ENCODE results near the gene SLC4A5. TPM values are rescaled to one million over a fixed set of nuclear protein-coding genes. Genes with fewer than 3 reads are reported as not detected.

The SLC4A5 gene
- total RNA-seq, 1 donor: 0.36 TPM

DNA sequence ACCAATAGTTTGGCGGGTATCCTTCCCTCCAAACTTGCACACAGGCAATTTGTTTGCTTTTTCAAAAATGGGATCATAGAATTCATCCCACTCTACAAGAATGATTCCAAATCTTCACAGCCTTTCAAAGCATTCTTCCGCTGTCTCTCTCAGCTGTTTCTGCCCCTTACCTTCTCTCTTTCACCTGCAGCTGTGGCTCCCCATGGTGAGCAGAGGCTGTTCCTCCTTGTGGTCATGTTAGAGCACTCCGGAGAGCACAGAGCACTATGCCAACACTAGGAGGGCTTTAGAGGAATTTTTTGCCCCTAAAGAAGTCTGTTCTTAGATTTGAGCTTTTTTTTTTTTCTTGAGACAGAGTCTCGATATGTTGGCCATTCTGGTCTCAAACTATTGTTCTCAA lies 114.4 kb downstream of the SLC4A5 start:
- TF ChIP-seq, protein P1, sequence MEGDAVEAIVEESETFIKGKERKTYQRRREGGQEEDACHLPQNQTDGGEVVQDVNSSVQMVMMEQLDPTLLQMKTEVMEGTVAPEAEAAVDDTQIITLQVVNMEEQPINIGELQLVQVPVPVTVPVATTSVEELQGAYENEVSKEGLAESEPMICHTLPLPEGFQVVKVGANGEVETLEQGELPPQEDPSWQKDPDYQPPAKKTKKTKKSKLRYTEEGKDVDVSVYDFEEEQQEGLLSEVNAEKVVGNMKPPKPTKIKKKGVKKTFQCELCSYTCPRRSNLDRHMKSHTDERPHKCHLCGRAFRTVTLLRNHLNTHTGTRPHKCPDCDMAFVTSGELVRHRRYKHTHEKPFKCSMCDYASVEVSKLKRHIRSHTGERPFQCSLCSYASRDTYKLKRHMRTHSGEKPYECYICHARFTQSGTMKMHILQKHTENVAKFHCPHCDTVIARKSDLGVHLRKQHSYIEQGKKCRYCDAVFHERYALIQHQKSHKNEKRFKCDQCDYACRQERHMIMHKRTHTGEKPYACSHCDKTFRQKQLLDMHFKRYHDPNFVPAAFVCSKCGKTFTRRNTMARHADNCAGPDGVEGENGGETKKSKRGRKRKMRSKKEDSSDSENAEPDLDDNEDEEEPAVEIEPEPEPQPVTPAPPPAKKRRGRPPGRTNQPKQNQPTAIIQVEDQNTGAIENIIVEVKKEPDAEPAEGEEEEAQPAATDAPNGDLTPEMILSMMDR (IDR thresholded peaks at IDR 0.05; ENCODE audit: extremely low read depth, low read depth, low read length): no peak
- Histone ChIP-seq H3K4me2 (ENCODE audit: insufficient read depth, low read length) (no peak overlapping the region), H2AFZ (ENCODE audit: low read length) (no peak overlapping the region)

DNA sequence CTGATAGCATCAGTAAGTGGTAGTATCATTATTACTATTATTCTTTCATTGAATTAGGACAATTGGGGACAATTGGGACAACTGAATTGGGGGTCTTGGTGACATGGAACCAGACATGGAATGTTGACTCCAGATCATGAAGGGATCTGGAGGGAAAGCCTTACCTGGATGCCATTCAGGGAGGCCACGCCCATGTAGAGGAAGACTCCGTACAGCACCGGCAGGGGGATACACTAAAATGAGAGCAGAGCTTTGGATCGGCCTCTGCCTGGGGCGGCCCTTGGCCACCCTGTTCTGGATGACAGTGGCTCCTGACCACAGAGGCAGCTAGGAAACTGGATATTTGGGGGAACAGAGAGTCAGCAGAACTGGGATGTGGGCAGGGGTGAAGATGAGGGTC lies 115.6 kb downstream of the SLC4A5 start:
- Histone ChIP-seq H3K4me1 (ENCODE audit: insufficient read depth, low read length) (peaks cover 4% of the 10 kb centered on the region), H3K36me3 (ENCODE audit: insufficient read depth, low read length) (no peaks in the 10 kb centered on the region), H2AFZ (ENCODE audit: low read length) (no peak overlapping the region), H3K4me3 (ENCODE audit: insufficient read depth, low read length) (no peak overlapping the region), H3K9me3 (ENCODE audit: low read depth, low read length) (no peaks in the 10 kb centered on the region), H4K20me1 (ENCODE audit: insufficient read depth, low read length) (no peaks in the 10 kb centered on the region), H3K27ac (ENCODE audit: low read depth, low read length) (no peak overlapping the region), H3K4me2 (ENCODE audit: insufficient read depth, low read length) (no peak overlapping the region), H3K27me3 (ENCODE audit: insufficient read depth, low read length) (no peaks in the 10 kb centered on the region), H3K79me2 (ENCODE audit: insufficient read depth, low read length) (no peaks in the 10 kb centered on the region)
- TF ChIP-seq, protein P1 (IDR thresholded peaks at IDR 0.05; ENCODE audit: extremely low read depth, low read depth, low read length): no peak
- no peak for DNase-seq (ENCODE audit: insufficient read length, low spot score, missing footprints)

More for the DNA sequence above, 114.4 kb downstream of the SLC4A5 start:
- H3K27ac ChIP-seq (ENCODE audit: low read depth, low read length): no peak overlapping the region
- no peaks in the 10 kb centered on the region for H3K79me2 ChIP-seq (ENCODE audit: insufficient read depth, low read length)
- H3K4me1 ChIP-seq (ENCODE audit: insufficient read depth, low read length): peaks cover 4% of the 10 kb centered on the region
- H3K36me3 ChIP-seq (ENCODE audit: insufficient read depth, low read length): no peaks in the 10 kb centered on the region
- H3K27me3 ChIP-seq (ENCODE audit: insufficient read depth, low read length): no peaks in the 10 kb centered on the region
- H4K20me1 ChIP-seq (ENCODE audit: insufficient read depth, low read length): no peaks in the 10 kb centered on the region
- H3K9me3 ChIP-seq (ENCODE audit: low read depth, low read length): no peaks in the 10 kb centered on the region
- H3K4me3 ChIP-seq (ENCODE audit: insufficient read depth, low read length): no peak overlapping the region
- DNase-seq (ENCODE audit: insufficient read length, low spot score, missing footprints): no peak

DNA sequence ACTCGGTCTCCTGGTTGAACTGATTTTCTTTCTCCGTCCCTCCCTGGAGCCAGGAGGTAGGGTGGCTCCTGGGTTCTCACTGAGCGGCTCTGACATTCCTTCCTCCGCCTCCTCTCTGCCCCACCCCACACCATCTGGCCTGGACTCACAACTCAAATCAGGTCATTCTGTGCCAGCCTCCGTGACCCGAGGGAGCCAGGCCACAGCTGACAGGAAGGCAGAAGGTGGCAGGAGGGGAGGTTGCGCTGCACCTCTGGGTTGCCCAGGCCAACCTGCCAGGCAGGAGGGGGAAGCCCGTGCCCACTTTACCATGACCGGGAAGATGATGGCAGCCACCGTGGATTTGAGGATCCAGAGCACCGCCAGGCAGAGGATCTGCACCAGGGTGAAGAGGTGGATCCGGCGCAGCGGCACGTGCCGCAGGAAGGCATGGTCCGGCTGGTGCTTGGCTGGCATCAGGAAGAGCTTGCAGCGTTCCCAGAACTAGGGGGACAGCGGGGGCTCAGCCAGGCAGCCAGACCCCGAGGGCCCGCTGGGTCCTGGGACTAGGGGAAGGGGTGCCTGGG lies 116.5 kb downstream of the SLC4A5 start:
- Histone ChIP-seq H2AFZ (ENCODE audit: low read length) (no peak overlapping the region), H4K20me1 (ENCODE audit: insufficient read depth, low read length) (no peaks in the 10 kb centered on the region), H3K4me1 (ENCODE audit: insufficient read depth, low read length) (peaks cover 4% of the 10 kb centered on the region), H3K4me2 (ENCODE audit: insufficient read depth, low read length) (no peak overlapping the region), H3K27ac (ENCODE audit: low read depth, low read length) (no peak overlapping the region), H3K4me3 (ENCODE audit: insufficient read depth, low read length) (no peak overlapping the region), H3K79me2 (ENCODE audit: insufficient read depth, low read length) (no peaks in the 10 kb centered on the region), H3K27me3 (ENCODE audit: insufficient read depth, low read length) (no peaks in the 10 kb centered on the region), H3K9me3 (ENCODE audit: low read depth, low read length) (no peaks in the 10 kb centered on the region), H3K36me3 (ENCODE audit: insufficient read depth, low read length) (no peaks in the 10 kb centered on the region)
- DNase-seq (ENCODE audit: insufficient read length, low spot score, missing footprints): no peak
- TF ChIP-seq, protein P1 (IDR thresholded peaks at IDR 0.05; ENCODE audit: extremely low read depth, low read depth, low read length): no peak

DNA sequence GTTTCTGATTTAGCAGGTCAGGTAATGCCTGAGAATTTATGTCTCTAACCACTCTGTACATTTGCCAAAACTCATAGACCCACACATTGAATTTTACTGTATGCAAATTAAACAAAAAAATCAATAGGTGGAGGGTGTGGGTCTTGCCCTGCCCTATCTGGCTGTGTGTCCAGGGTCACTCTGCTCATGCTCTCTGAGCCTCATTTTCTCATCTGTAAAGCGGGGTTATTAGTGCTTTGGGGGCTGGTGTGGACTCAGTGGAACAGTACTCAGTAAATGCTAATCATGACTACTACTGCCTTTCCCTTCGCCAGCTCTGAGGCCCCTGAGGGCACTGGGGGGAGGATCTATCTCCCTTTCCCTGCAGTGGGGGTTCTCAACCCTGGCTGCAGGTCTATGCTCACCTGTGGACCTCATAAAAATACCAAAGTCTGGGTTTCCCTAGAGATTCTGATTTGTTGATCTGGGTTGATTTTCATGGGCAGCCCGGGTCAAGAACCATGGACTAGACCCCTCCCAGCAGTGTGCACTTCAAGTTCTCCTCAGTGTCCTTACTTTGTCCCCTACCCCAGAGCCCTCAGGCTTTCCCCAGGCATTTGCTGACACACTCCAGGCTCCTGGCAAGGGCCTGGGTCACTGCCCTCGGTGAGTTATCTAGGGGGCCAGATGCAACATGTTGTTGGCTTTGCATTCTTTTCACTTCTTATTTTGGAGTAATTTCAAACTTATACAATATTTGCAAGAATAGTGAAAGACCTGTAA lies 117.3 kb downstream of the SLC4A5 start:
- Histone ChIP-seq H3K27ac (ENCODE audit: low read depth, low read length) (no peak overlapping the region), H3K27me3 (ENCODE audit: insufficient read depth, low read length) (no peaks in the 10 kb centered on the region), H3K79me2 (ENCODE audit: insufficient read depth, low read length) (no peaks in the 10 kb centered on the region), H3K9me3 (ENCODE audit: low read depth, low read length) (no peaks in the 10 kb centered on the region), H4K20me1 (ENCODE audit: insufficient read depth, low read length) (no peaks in the 10 kb centered on the region), H3K4me1 (ENCODE audit: insufficient read depth, low read length) (peaks cover 4% of the 10 kb centered on the region), H3K36me3 (ENCODE audit: insufficient read depth, low read length) (no peaks in the 10 kb centered on the region), H3K4me3 (ENCODE audit: insufficient read depth, low read length) (no peak overlapping the region), H3K4me2 (ENCODE audit: insufficient read depth, low read length) (no peak overlapping the region), H2AFZ (ENCODE audit: low read length) (no peak overlapping the region)
- DNase-seq (ENCODE audit: insufficient read length, low spot score, missing footprints): no peak
- TF ChIP-seq, protein P1 (IDR thresholded peaks at IDR 0.05; ENCODE audit: extremely low read depth, low read depth, low read length): no peak

Data from osteoblast (primary cell).